ENCODE measurements around the gene GRIK1. TPM values are rescaled to one million over a fixed set of nuclear protein-coding genes. Genes with fewer than 3 reads are reported as not detected.

The GRIK1 gene
- polyA plus RNA-seq (8.7 and 9.1 TPM in 2 replicates), polyA minus RNA-seq (9.7 and 15.0 TPM in 2 replicates)

DNA sequence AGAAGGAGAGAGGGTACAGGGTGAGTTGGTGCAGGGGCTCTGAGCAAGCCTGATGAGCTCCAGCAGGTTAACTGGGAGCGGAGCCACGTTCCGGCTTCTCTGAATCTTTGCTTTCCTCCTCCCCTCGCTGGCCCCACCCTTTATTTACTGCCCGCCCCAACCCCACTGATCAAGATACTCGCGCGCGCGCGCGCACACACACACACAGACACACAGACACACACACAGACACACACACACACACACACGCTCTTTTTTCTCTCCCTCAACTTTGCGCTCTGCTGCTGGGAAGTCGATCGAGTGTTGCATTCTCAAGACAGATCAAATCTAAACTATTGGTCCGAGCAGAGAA is at the start of gene GRIK1:
TSS of gene GRIK1 (minus strand) at position 73 of the 352 bp plus-strand sequence.
- Histone ChIP-seq H3F3A (ENCODE audit: insufficient read depth, low read length, poor library complexity, severe bottlenecking) (peaks cover 7% of the 10 kb centered on the region), H2AFZ (ENCODE audit: low read depth, low read length) (peak within 1 kb of the TSS; percentile 17), H3K79me2 (replicated peaks; ENCODE audit: insufficient read depth, low read length) (no peaks in the 10 kb centered on the region), H3K9me2 (ENCODE audit: insufficient read depth, low read length) (no peaks in the 10 kb centered on the region), H3K4me3 (ENCODE audit: low read length) (peak within 1 kb of the TSS; percentile 85), H4K20me1 (ENCODE audit: insufficient read depth) (no peaks in the 10 kb centered on the region), H3K27ac (ENCODE audit: low read length) (no peak within 1 kb of the TSS), H3K36me3 (ENCODE audit: insufficient read depth, low read length) (no peaks in the 10 kb centered on the region), H3K4me2 (ENCODE audit: low read length) (peak within 1 kb of the TSS; percentile 95), H3K27me3 (ENCODE audit: insufficient read depth, low read depth, low read length) (peaks cover 38% of the 10 kb centered on the region), H3K9me3 (ENCODE audit: low read length) (no peaks in the 10 kb centered on the region), H3K9ac (ENCODE audit: low read length) (peak within 1 kb of the TSS; percentile 60)
- TF ChIP-seq SMC3 (conservative IDR thresholded peaks at IDR 0.05; ENCODE audit: poor library complexity) (no peak), POLR2AphosphoS5 (IDR thresholded peaks at IDR 0.05) (peak; percentile 9)

DNA sequence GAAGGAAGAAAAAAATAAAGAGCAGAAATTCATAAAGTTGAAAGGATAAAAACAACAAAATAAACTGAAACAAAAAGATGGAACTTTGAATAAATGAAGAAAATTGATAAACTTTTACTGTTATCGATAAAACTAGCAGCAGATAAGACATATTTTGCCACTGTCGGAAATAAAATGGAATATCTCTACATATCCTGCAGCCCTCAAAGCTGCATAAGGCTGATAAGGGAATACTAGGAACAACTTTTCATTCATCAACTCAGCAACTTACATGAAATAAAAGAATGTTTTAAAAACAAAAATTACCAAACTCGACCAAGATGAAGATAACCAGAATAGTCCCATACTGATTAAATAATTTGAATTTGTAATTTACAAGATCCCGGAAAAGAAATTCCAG is 48.0 kb upstream of the GRIK1 start:
- Histone ChIP-seq H3K36me3 (ENCODE audit: insufficient read depth, low read length) (no peaks in the 10 kb centered on the region), H2AFZ (ENCODE audit: low read depth, low read length) (no peak overlapping the region), H3K79me2 (replicated peaks; ENCODE audit: insufficient read depth, low read length) (no peaks in the 10 kb centered on the region), H3K9me2 (ENCODE audit: insufficient read depth, low read length) (no peaks in the 10 kb centered on the region), H3K9me3 (ENCODE audit: low read length) (no peaks in the 10 kb centered on the region), H3F3A (ENCODE audit: insufficient read depth, low read length, poor library complexity, severe bottlenecking) (no peaks in the 10 kb centered on the region), H3K4me3 (ENCODE audit: low read length) (no peak overlapping the region), H3K4me2 (ENCODE audit: low read length) (no peak overlapping the region), H3K27ac (ENCODE audit: low read length) (no peak overlapping the region), H3K27me3 (ENCODE audit: insufficient read depth, low read depth, low read length) (no peaks in the 10 kb centered on the region), H3K9ac (ENCODE audit: low read length) (no peak overlapping the region), H4K20me1 (ENCODE audit: insufficient read depth) (no peaks in the 10 kb centered on the region)
- TF ChIP-seq MXI1 (conservative IDR thresholded peaks at IDR 0.05; ENCODE audit: poor library complexity, severe bottlenecking) (no peak), TAF1 (IDR thresholded peaks at IDR 0.05; ENCODE audit: low read depth) (no peak), SMC3 (conservative IDR thresholded peaks at IDR 0.05; ENCODE audit: poor library complexity) (no peak), EP300 (conservative IDR thresholded peaks at IDR 0.05; ENCODE audit: poor library complexity, severe bottlenecking) (no peak), RAD21 (conservative IDR thresholded peaks at IDR 0.05) (no peak), POLR2AphosphoS5 (IDR thresholded peaks at IDR 0.05) (no peak), EZH2 (IDR thresholded peaks at IDR 0.05; ENCODE audit: borderline replicate concordance, insufficient read depth, low read length, poor library complexity, severe bottlenecking) (no peak)
- TF ChIP-seq, protein P1, sequence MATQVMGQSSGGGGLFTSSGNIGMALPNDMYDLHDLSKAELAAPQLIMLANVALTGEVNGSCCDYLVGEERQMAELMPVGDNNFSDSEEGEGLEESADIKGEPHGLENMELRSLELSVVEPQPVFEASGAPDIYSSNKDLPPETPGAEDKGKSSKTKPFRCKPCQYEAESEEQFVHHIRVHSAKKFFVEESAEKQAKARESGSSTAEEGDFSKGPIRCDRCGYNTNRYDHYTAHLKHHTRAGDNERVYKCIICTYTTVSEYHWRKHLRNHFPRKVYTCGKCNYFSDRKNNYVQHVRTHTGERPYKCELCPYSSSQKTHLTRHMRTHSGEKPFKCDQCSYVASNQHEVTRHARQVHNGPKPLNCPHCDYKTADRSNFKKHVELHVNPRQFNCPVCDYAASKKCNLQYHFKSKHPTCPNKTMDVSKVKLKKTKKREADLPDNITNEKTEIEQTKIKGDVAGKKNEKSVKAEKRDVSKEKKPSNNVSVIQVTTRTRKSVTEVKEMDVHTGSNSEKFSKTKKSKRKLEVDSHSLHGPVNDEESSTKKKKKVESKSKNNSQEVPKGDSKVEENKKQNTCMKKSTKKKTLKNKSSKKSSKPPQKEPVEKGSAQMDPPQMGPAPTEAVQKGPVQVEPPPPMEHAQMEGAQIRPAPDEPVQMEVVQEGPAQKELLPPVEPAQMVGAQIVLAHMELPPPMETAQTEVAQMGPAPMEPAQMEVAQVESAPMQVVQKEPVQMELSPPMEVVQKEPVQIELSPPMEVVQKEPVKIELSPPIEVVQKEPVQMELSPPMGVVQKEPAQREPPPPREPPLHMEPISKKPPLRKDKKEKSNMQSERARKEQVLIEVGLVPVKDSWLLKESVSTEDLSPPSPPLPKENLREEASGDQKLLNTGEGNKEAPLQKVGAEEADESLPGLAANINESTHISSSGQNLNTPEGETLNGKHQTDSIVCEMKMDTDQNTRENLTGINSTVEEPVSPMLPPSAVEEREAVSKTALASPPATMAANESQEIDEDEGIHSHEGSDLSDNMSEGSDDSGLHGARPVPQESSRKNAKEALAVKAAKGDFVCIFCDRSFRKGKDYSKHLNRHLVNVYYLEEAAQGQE (IDR thresholded peaks at IDR 0.05; ENCODE audit: borderline replicate concordance) = no peak
- TF ChIP-seq, protein P2, sequence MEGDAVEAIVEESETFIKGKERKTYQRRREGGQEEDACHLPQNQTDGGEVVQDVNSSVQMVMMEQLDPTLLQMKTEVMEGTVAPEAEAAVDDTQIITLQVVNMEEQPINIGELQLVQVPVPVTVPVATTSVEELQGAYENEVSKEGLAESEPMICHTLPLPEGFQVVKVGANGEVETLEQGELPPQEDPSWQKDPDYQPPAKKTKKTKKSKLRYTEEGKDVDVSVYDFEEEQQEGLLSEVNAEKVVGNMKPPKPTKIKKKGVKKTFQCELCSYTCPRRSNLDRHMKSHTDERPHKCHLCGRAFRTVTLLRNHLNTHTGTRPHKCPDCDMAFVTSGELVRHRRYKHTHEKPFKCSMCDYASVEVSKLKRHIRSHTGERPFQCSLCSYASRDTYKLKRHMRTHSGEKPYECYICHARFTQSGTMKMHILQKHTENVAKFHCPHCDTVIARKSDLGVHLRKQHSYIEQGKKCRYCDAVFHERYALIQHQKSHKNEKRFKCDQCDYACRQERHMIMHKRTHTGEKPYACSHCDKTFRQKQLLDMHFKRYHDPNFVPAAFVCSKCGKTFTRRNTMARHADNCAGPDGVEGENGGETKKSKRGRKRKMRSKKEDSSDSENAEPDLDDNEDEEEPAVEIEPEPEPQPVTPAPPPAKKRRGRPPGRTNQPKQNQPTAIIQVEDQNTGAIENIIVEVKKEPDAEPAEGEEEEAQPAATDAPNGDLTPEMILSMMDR (IDR thresholded peaks at IDR 0.05; ENCODE audit: poor library complexity, severe bottlenecking) = no peak

DNA sequence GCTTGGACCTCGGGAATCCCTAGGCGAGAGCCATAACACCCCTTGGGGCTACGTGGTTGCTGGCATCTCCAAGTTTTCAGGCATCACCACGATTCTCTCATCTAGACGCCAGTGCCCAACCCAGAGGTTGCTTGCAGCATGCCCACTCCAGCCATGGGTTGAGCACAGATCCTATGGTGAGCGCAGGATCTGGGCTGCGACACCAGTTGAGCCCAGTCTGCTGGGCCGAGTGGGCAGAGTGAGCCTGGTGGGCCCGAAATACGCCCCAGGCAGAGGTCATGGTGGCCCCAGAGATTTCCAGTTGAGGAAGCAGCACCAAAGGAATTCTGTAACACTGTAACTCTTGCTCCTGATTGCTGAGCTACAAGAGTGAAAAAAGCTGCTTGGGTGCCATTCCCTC is 46.1 kb upstream of the GRIK1 start:
- Histone ChIP-seq H3K27ac (ENCODE audit: low read length) (no peak overlapping the region), H3K79me2 (replicated peaks; ENCODE audit: insufficient read depth, low read length) (no peaks in the 10 kb centered on the region), H3K9me2 (ENCODE audit: insufficient read depth, low read length) (no peaks in the 10 kb centered on the region), H3K9ac (ENCODE audit: low read length) (no peak overlapping the region), H3K4me3 (ENCODE audit: low read length) (no peak overlapping the region), H4K20me1 (ENCODE audit: insufficient read depth) (no peaks in the 10 kb centered on the region), H2AFZ (ENCODE audit: low read depth, low read length) (no peak overlapping the region), H3K9me3 (ENCODE audit: low read length) (no peaks in the 10 kb centered on the region), H3K36me3 (ENCODE audit: insufficient read depth, low read length) (no peaks in the 10 kb centered on the region), H3K27me3 (ENCODE audit: insufficient read depth, low read depth, low read length) (no peaks in the 10 kb centered on the region), H3K4me2 (ENCODE audit: low read length) (no peak overlapping the region), H3F3A (ENCODE audit: insufficient read depth, low read length, poor library complexity, severe bottlenecking) (no peaks in the 10 kb centered on the region)
- TF ChIP-seq, protein P1 (IDR thresholded peaks at IDR 0.05; ENCODE audit: borderline replicate concordance) = no peak
- TF ChIP-seq EP300 (conservative IDR thresholded peaks at IDR 0.05; ENCODE audit: poor library complexity, severe bottlenecking) (no peak), TAF1 (IDR thresholded peaks at IDR 0.05; ENCODE audit: low read depth) (no peak), RAD21 (conservative IDR thresholded peaks at IDR 0.05) (no peak), POLR2AphosphoS5 (IDR thresholded peaks at IDR 0.05) (no peak), MXI1 (conservative IDR thresholded peaks at IDR 0.05; ENCODE audit: poor library complexity, severe bottlenecking) (no peak), SMC3 (conservative IDR thresholded peaks at IDR 0.05; ENCODE audit: poor library complexity) (no peak), EZH2 (IDR thresholded peaks at IDR 0.05; ENCODE audit: borderline replicate concordance, insufficient read depth, low read length, poor library complexity, severe bottlenecking) (no peak)
- TF ChIP-seq, protein P2 (IDR thresholded peaks at IDR 0.05; ENCODE audit: poor library complexity, severe bottlenecking) = no peak
